ENCODE data around the gene DUSP9. TPM values are rescaled to one million over a fixed set of nuclear protein-coding genes. Genes with fewer than 3 reads are reported as not detected.

The DUSP9 gene
- total and polyA plus RNA-seq, 2 donors (not counting 3 experiments of a cell fraction or from before 2014, with no cell fraction given), result 0.04 TPM; not detected in 1

- no TSS peak for BruUV-seq (replicated peaks)
These were observed 24.2 kb upstream of the DUSP9 start for GRCh38 chrX:153622661-153623309.

More at GRCh38 chrX:153622661-153623309, 24.2 kb upstream of the DUSP9 start:
- TF ChIP-seq POLR2AphosphoS5 (IDR thresholded peaks at IDR 0.05; ENCODE audit: insufficient read depth, low read depth, low read length) (no peak), JUN (IDR thresholded peaks at IDR 0.05; ENCODE audit: borderline replicate concordance, insufficient read depth, insufficient read length, low read depth) (no peak), MAX (IDR thresholded peaks at IDR 0.05; ENCODE audit: insufficient read depth, insufficient read length) (no peak), CTCF (IDR thresholded peaks at IDR 0.05; ENCODE audit: extremely low read depth in 1 of 2, insufficient read depth in 1 of 2, low read depth in 1 of 2, low read length in 2 of 2) (no peak), EZH2 (IDR thresholded peaks at IDR 0.05; ENCODE audit: borderline replicate concordance, low read depth, low read length, severe bottlenecking) (no peak)
- no peaks in the 10 kb centered on the region for H4K20me1 ChIP-seq (replicated peaks; ENCODE audit: control insufficient read depth, extremely low read depth, insufficient read depth, low read length)
- no peak for DNase-seq (ENCODE audit: low read depth, low spot score)
- no peaks in the 10 kb centered on the region for H3K36me3 ChIP-seq (ENCODE audit: control insufficient read depth in 2 of 2, extremely low read depth in 1 of 2, insufficient read depth in 2 of 2, low read length in 2 of 2)
- H3K9ac ChIP-seq (replicated peaks; ENCODE audit: extremely low read depth, insufficient read depth, low read length), result no peak overlapping the region
- H3K27me3 ChIP-seq (ENCODE audit: control insufficient read depth in 2 of 2, insufficient read depth in 2 of 2, low read length in 2 of 2), result peaks cover 0 to 3% of the 10 kb centered on the region in 2 experiments
- no peaks in the 10 kb centered on the region for H3K9me3 ChIP-seq (replicated peaks; ENCODE audit: control insufficient read depth, insufficient read depth, low read length)
- no peaks in the 10 kb centered on the region for H3K4me1 ChIP-seq (ENCODE audit: control insufficient read depth, extremely low read depth, insufficient read depth, low read length)
- H2AFZ ChIP-seq (ENCODE audit: low read depth, low read length), result no peak overlapping the region
- CTCF ChIA-PET, result interaction anchor here (1.0 kb wide), 1 partner anchor 45 kb away, joined by 6 read pairs; no protein-coding TSS in a partner anchor
- no peaks in the 10 kb centered on the region for H3K9me1 ChIP-seq (replicated peaks; ENCODE audit: control insufficient read depth, extremely low read depth, insufficient read depth, low read length)
- dilution Hi-C loops (cut with MboI; ENCODE audit: extremely low pct_ligation_motif_present, low sequenced_read_pairs), result no loop called here
- no peaks in the 10 kb centered on the region for H3K79me2 ChIP-seq (ENCODE audit: control insufficient read depth, insufficient read depth, low read length)
- no peak for FAIRE-seq
- no peak overlapping the region for H3K4me2 ChIP-seq (ENCODE audit: insufficient read depth, low read length)
- H3K27ac ChIP-seq (ENCODE audit: insufficient read depth, low read depth, low read length), result no peak overlapping the region
- H3K4me3 ChIP-seq (replicated peaks in 1 of 3; ENCODE audit: insufficient read depth in 1 of 3, low read depth in 1 of 3, low read length in 3 of 3), result no peak overlapping the region
- POLR2A ChIA-PET, result no interaction called here
- intact Hi-C loops (cut with micrococcal nuclease), result no loop called here
